ENCODE results near the gene CTNNBL1. TPM values are rescaled to one million over a fixed set of nuclear protein-coding genes. Genes with fewer than 3 reads are reported as not detected.

Gene CTNNBL1
- total and polyA plus RNA-seq, 2 experiments from 2014 or later, result 36.3 to 68.7 TPM

GRCh38 chr20:37759761-37760209 lies 66.0 kb downstream of the CTNNBL1 start:
- no peaks in the 10 kb centered on the region for H3K27me3 Mint-ChIP-seq (ENCODE audit: insufficient read depth, low read depth, poor library complexity)
- TF ChIP-seq EZH2phosphoT487 (IDR thresholded peaks at IDR 0.05; ENCODE audit: unreplicated experiment) (no peak), CREB1 (CRISPR knock-in tag; IDR thresholded peaks at IDR 0.05; ENCODE audit: low read depth) (no peak)

GRCh38 chr20:37760322-37760721 lies 66.5 kb downstream of the CTNNBL1 start:
- TF ChIP-seq ZNF462 (CRISPR knock-in tag; IDR thresholded peaks at IDR 0.05), result no peak
- no peak for TF ChIP-seq EZH2 (IDR thresholded peaks at IDR 0.05; ENCODE audit: low read depth, unreplicated experiment)
- no peaks in the 10 kb centered on the region; the same call in 1 of the 3 replicates for H3K4me1 Mint-ChIP-seq
- 0 out of 2 replicates have a peak, but pooled peaks cover 4% of the 10 kb centered on the region for H3K36me3 ChIP-seq (ENCODE audit: insufficient read depth)
- H3K79me2 ChIP-seq (replicated peaks; ENCODE audit: insufficient read depth), result no peaks in the 10 kb centered on the region
- peaks cover 4% of the 10 kb centered on the region; the same call in 1 of the 2 replicates for H3F3A ChIP-seq (replicated peaks; ENCODE audit: low read depth)
- no peak overlapping the region for H2AFZ ChIP-seq
- no peaks in the 10 kb centered on the region for H3K27me3 Mint-ChIP-seq (ENCODE audit: insufficient read depth, low read depth, poor library complexity)
- no peaks in the 10 kb centered on the region for H3K9me3 Mint-ChIP-seq
- H4K20me1 ChIP-seq (replicated peaks; ENCODE audit: insufficient read depth), result no peaks in the 10 kb centered on the region; the same call in 1 of the 2 replicates
- no peaks in the 10 kb centered on the region for H3K27me3 ChIP-seq (ENCODE audit: insufficient read depth)
- H3K27ac Mint-ChIP-seq, result no peak overlapping the region
- DNase-seq (ENCODE audit: low spot score), result no peak
- no peaks in the 10 kb centered on the region for H3K9me2 ChIP-seq (ENCODE audit: insufficient read depth)
- H3K4me3 Mint-ChIP-seq, result no peak overlapping the region
- H3K4me2 ChIP-seq, result no peak overlapping the region
- H3K27ac ChIP-seq (ENCODE audit: low read depth), result no peak overlapping the region
- H3K4me1 ChIP-seq (ENCODE audit: insufficient read depth), result no peaks in the 10 kb centered on the region
- no peak for ATAC-seq
- no peak overlapping the region for H3K4me3 ChIP-seq
- H3K36me3 Mint-ChIP-seq (ENCODE audit: low read depth), result no peaks in the 10 kb centered on the region

More at GRCh38 chr20:37759761-37760209, 66.0 kb downstream of the CTNNBL1 start:
- Mint-ChIP-seq H3K27ac (no peak overlapping the region), H3K36me3 (ENCODE audit: low read depth) (no peaks in the 10 kb centered on the region), H3K9me3 (no peaks in the 10 kb centered on the region), H3K4me1 (no peaks in the 10 kb centered on the region; the same call in 1 of the 3 replicates), H3K4me3 (no peak overlapping the region)
- no peaks in the 10 kb centered on the region for H3K27me3 ChIP-seq (ENCODE audit: insufficient read depth)
- H3K36me3 ChIP-seq (ENCODE audit: insufficient read depth), result 0 out of 2 replicates have a peak, but pooled peaks cover 4% of the 10 kb centered on the region
- H3K9me2 ChIP-seq (ENCODE audit: insufficient read depth), result no peaks in the 10 kb centered on the region
- no peak overlapping the region for H3K4me3 ChIP-seq
- H3K4me2 ChIP-seq, result no peak overlapping the region
- H3F3A ChIP-seq (replicated peaks; ENCODE audit: low read depth), result peaks cover 4% of the 10 kb centered on the region; the same call in 1 of the 2 replicates
- no peak overlapping the region for H3K27ac ChIP-seq (ENCODE audit: low read depth)
- no peak overlapping the region for H2AFZ ChIP-seq
- DNase-seq (ENCODE audit: low spot score) (no peak), ATAC-seq (no peak)
- H3K4me1 ChIP-seq (ENCODE audit: insufficient read depth), result no peaks in the 10 kb centered on the region
- no peaks in the 10 kb centered on the region for H3K79me2 ChIP-seq (replicated peaks; ENCODE audit: insufficient read depth)
- no peaks in the 10 kb centered on the region; the same call in 1 of the 2 replicates for H4K20me1 ChIP-seq (replicated peaks; ENCODE audit: insufficient read depth)

Measured in GM23338 (cell line).